Hepatocyte (in vitro differentiated cells): ENCODE data around the gene MMP20. TPM values are rescaled to one million over a fixed set of nuclear protein-coding genes. Genes with fewer than 3 reads are reported as not detected.
A peak's percentile ranks its signal among the peaks of the same experiment; 100 is the strongest.

Experiments used
- DNase-seq: peaks from one replicate; pipeline ENCODE4 v3.0.0-alpha.2; 2016; ENCODE audit warnings: low spot score
- H2AFZ ChIP-seq: fragments of 200-600 bp; sonication (generic); 2 replicates; pipeline ENCODE4 v1.6.0; 2016; ENCODE audit warnings: antibody characterized with exemption, mild to moderate bottlenecking
- H3K27ac ChIP-seq: fragments of 200-600 bp; sonication (generic); 2 replicates; pipeline ENCODE4 v1.5.1; 2016; ENCODE audit warnings: mild to moderate bottlenecking
- H3K27me3 ChIP-seq: fragments of 200-600 bp; sonication (generic); 2 replicates; pipeline ENCODE4 v1.6.1; 2016
- H3K36me3 ChIP-seq: fragments of 200-600 bp; sonication (generic); replicated peaks from 2 replicates; pipeline ENCODE4 v1.5.1; 2016; ENCODE audit warnings: low read depth; ENCODE audit not compliant: insufficient read depth
- H3K4me1 ChIP-seq: fragments of 200-600 bp; sonication (generic); 2 replicates; pipeline ENCODE4 v1.5.1; 2016; ENCODE audit warnings: mild to moderate bottlenecking, moderate library complexity; ENCODE audit not compliant: insufficient read depth
- H3K4me2 ChIP-seq: fragments of 200-600 bp; sonication (generic); 2 replicates; pipeline ENCODE4 v1.6.0; 2016
- H3K4me3 ChIP-seq: fragments of 200-600 bp; sonication (generic); 2 replicates; pipeline ENCODE4 v1.5.1; 2016; ENCODE audit warnings: mild to moderate bottlenecking
- H3K79me2 ChIP-seq: fragments of 200-600 bp; sonication (generic); 2 replicates; pipeline ENCODE4 v1.6.0; 2017; ENCODE audit warnings: mild to moderate bottlenecking
- H3K9me2 ChIP-seq: fragments of 200-600 bp; sonication (generic); replicated peaks from 2 replicates; pipeline ENCODE4 v1.6.0; 2017; ENCODE audit warnings: mild to moderate bottlenecking; ENCODE audit not compliant: insufficient read depth
- H3K9me3 ChIP-seq: fragments of 200-600 bp; sonication (generic); 2 replicates; pipeline ENCODE4 v1.5.1; 2016; ENCODE audit warnings: low read depth, mild to moderate bottlenecking
- H4K20me1 ChIP-seq: fragments of 200-600 bp; sonication (generic); 2 replicates; pipeline ENCODE4 v1.6.0; 2016; ENCODE audit warnings: mild to moderate bottlenecking; ENCODE audit not compliant: insufficient read depth, poor library complexity, severe bottlenecking
- EZH2 ChIP-seq: fragments of 200-600 bp; sonication (generic); IDR thresholded peaks from 2 replicates; pipeline ENCODE4 v1.6.1; 2016; ENCODE audit warnings: antibody characterized with exemption, mild to moderate bottlenecking, borderline replicate concordance
- EZH2phosphoT487 ChIP-seq: fragments of 200-600 bp; sonication (generic); IDR thresholded peaks from one replicate; pipeline ENCODE4 v1.6.1; 2018; ENCODE audit warnings: antibody characterized with exemption, mild to moderate bottlenecking, low read depth, moderate library complexity; ENCODE audit not compliant: unreplicated experiment, severe bottlenecking
- WGBS: methylation state at CpG from one replicate; pipeline ENCODE4 v1.1.6; 2016; ENCODE audit warnings: low lambda C conversion rate; ENCODE audit errors: missing lambda C conversion rate; 5-methylcytosine and 5-hydroxymethylcytosine counted together
- polyA plus RNA-seq: library from polyadenylated mRNA; unstranded; fragments of >200 nt; fragmentation: Nextera tagmentation; extraction: Ambion mirVana; gene quantifications from 2 replicates; pipeline ENCODE4 v1.2.1, GENCODE V29; 2016
- total RNA-seq: library from RNA; depleted of rRNA; stranded (reverse); fragments of >200 nt; gene quantifications from 2 replicates; pipeline ENCODE4 v1.2.3, GENCODE V29; 2014
- TF ChIP-seq, protein P1 (sequence below): fragments of 200-600 bp; sonication (generic); IDR thresholded peaks from 2 replicates; pipeline ENCODE4 v1.5.1; 2016; ENCODE audit warnings: antibody characterized with exemption, mild to moderate bottlenecking; ENCODE audit not compliant: poor library complexity

The MMP20 gene
- total and polyA plus RNA-seq, 2 experiments from 2014 or later = not detected

GRCh38 chr11:102539567-102539966 is 85.6 kb downstream of the MMP20 start:
- no peaks in the 10 kb centered on the region for H3K36me3 ChIP-seq
- no peak overlapping the region for H2AFZ ChIP-seq
- H3K27me3 ChIP-seq = no peaks in the 10 kb centered on the region
- no peaks in the 10 kb centered on the region for H3K4me1 ChIP-seq
- WGBS = 72% methylated on average over 2 of the region's 2 CpGs
- no peaks in the 10 kb centered on the region for H3K9me2 ChIP-seq
- no peaks in the 10 kb centered on the region for H3K9me3 ChIP-seq
- H3K27ac ChIP-seq = no peak overlapping the region
- H3K4me3 ChIP-seq = no peak overlapping the region
- DNase-seq = no peak
- no peaks in the 10 kb centered on the region for H3K79me2 ChIP-seq
- no peak overlapping the region for H3K4me2 ChIP-seq
- H4K20me1 ChIP-seq = no peaks in the 10 kb centered on the region
- TF ChIP-seq EZH2 = no peak
- TF ChIP-seq, protein P1, sequence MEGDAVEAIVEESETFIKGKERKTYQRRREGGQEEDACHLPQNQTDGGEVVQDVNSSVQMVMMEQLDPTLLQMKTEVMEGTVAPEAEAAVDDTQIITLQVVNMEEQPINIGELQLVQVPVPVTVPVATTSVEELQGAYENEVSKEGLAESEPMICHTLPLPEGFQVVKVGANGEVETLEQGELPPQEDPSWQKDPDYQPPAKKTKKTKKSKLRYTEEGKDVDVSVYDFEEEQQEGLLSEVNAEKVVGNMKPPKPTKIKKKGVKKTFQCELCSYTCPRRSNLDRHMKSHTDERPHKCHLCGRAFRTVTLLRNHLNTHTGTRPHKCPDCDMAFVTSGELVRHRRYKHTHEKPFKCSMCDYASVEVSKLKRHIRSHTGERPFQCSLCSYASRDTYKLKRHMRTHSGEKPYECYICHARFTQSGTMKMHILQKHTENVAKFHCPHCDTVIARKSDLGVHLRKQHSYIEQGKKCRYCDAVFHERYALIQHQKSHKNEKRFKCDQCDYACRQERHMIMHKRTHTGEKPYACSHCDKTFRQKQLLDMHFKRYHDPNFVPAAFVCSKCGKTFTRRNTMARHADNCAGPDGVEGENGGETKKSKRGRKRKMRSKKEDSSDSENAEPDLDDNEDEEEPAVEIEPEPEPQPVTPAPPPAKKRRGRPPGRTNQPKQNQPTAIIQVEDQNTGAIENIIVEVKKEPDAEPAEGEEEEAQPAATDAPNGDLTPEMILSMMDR = no peak
- TF ChIP-seq EZH2phosphoT487 = no peak

GRCh38 chr11:102538932-102539331 is 86.2 kb downstream of the MMP20 start:
- no peak for DNase-seq
- WGBS = 97% methylated on average over 4 of the region's 4 CpGs

GRCh38 chr11:102534261-102534872 is 90.8 kb downstream of the MMP20 start:
- TF ChIP-seq, protein P1 = peak; percentile 15
- TF ChIP-seq EZH2phosphoT487 = no peak
- Histone ChIP-seq H2AFZ (no peak overlapping the region), H3K9me2 (no peaks in the 10 kb centered on the region), H3K4me1 (no peaks in the 10 kb centered on the region), H3K27me3 (no peaks in the 10 kb centered on the region), H3K27ac (no peak overlapping the region), H3K4me2 (no peak overlapping the region), H4K20me1 (no peaks in the 10 kb centered on the region), H3K36me3 (no peaks in the 10 kb centered on the region), H3K9me3 (no peaks in the 10 kb centered on the region), H3K79me2 (no peaks in the 10 kb centered on the region), H3K4me3 (no peak overlapping the region)
- WGBS = 81% methylated on average over 6 of the region's 6 CpGs
- no peak for DNase-seq

More at GRCh38 chr11:102538932-102539331, 86.2 kb downstream of the MMP20 start:
- H3K36me3 ChIP-seq = no peaks in the 10 kb centered on the region
- H3K79me2 ChIP-seq = no peaks in the 10 kb centered on the region
- no peaks in the 10 kb centered on the region for H4K20me1 ChIP-seq
- H3K9me3 ChIP-seq = no peaks in the 10 kb centered on the region
- H3K4me1 ChIP-seq = no peaks in the 10 kb centered on the region
- H3K4me2 ChIP-seq = no peak overlapping the region
- H2AFZ ChIP-seq = no peak overlapping the region
- H3K4me3 ChIP-seq = no peak overlapping the region
- TF ChIP-seq, protein P1 = no peak
- TF ChIP-seq EZH2 = no peak
- H3K27me3 ChIP-seq = no peaks in the 10 kb centered on the region
- no peaks in the 10 kb centered on the region for H3K9me2 ChIP-seq
- H3K27ac ChIP-seq = no peak overlapping the region
